ENCODE data around the gene CCBE1.
"Not testable (repeated sequence)": the region's sequence is repeated elsewhere in the genome, so short reads cannot be mapped to it uniquely, and the experiment has no call there.

The CCBE1 gene

DNA sequence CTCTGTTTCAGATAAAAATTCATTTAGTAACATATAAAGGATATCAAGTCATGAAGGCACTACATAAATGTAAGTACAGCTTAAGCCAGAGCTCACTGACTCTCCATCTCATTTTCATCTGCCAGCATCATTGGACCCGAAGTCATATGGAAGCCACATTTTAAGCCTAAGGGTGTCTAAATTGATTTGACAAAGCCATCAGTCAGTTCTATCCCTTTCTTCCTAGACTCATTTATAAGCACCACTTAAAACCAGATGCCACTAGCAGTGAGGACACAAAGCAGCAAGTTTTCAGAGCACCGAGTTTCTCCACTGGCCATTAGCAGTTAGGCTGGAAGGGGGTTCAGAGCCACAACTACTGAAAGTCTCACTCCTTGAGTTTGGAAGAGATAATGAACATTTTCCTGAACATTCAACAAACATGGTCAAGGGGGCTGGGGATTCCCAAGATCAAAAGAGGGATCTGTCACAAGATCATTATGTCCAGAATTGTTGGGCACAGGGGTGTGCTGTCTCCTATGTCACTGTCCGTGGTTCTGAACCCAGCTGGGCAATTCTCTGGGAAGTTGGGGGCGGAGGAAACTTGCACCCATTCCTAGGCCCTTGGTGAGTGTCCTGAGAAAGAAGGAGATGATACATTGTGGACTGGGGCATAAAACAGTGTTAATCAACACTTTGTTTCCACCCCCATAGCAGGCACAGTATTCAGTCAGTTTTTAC is 179.6 kb downstream of the CCBE1 start:
- Histone ChIP-seq H3K9ac (ENCODE audit: low read length) (no peak overlapping the region), H3K27me3 (ENCODE audit: control insufficient read depth, insufficient read depth, low read length) (no peaks in the 10 kb centered on the region), H3K36me3 (ENCODE audit: control insufficient read depth, low read depth, low read length) (no peaks in the 10 kb centered on the region), H3K9me3 (ENCODE audit: control insufficient read depth, low read depth, low read length) (no peaks in the 10 kb centered on the region), H3K4me3 (ENCODE audit: low read length) (no peak overlapping the region), H3K27ac (ENCODE audit: low read length) (no peak overlapping the region), H3K4me1 (ENCODE audit: control insufficient read depth, low read depth, low read length) (peaks cover 6% of the 10 kb centered on the region)

DNA sequence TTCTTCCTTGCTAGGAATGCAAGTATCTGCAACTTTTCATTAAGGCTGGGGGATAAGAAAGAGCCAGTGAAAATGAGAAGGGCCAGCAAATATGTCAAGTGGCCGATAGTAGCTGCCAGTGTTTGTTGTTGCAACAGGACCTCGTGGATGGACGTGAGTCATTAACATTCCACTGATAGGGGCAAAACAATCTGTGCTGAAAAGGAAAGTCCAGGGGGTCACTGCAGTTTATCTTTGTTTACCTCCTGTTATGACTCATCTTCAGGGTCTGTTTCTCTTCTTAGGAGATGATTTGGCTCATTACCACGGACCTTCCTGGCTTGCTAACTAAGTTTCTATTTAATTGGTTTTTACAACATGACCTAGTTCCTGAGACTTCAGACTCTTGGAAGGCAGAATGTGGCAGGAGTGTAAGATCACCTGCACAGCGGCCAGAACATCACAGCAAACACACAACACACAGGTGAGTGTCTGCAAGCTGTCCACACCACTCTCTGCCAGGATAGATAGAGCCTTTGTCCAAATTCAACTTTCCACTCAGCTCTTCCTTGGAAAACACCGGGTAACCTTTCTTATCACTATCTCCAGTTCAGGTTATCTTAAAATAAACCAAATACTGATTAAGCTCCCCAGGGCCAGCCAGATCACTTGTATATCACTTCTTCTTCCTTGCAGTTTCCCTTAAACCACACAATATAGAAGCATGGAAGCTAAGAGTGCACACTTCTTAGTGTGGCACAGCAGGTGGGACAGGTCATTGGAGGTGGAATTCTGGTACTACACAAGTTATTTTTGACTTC is 180.7 kb downstream of the CCBE1 start:
- no peak overlapping the region for H3K4me3 ChIP-seq (ENCODE audit: low read length)
- H3K27ac ChIP-seq (ENCODE audit: low read length): peak overlapping the region; percentile 15
- no peak overlapping the region for H3K9ac ChIP-seq (ENCODE audit: low read length)
- peaks cover 6% of the 10 kb centered on the region for H3K4me1 ChIP-seq (ENCODE audit: control insufficient read depth, low read depth, low read length)
- no peaks in the 10 kb centered on the region for H3K27me3 ChIP-seq (ENCODE audit: control insufficient read depth, insufficient read depth, low read length)
- no peaks in the 10 kb centered on the region for H3K9me3 ChIP-seq (ENCODE audit: control insufficient read depth, low read depth, low read length)
- no peaks in the 10 kb centered on the region for H3K36me3 ChIP-seq (ENCODE audit: control insufficient read depth, low read depth, low read length)

DNA sequence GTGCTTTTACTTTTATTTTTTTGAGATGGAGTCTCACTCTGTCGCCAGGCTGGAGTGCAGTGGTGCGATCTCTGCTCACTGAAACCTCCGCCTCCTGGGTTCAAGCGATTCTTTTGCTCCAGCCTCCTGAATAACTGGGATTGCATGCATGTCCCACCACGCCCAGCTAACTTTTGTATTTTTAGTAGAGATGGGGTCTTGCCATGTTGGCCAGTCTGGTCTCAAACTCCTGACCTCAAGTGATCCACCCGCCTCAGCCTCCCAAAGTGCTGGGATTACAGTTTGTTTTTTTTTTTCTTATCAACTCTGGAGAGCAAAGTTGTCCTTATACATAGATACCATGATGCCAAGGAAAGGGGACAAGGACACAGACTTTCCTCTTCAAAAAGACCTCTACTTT is 181.3 kb downstream of the CCBE1 start:
- H3K4me1 ChIP-seq (ENCODE audit: control insufficient read depth, low read depth, low read length); H3K27me3 ChIP-seq (ENCODE audit: control insufficient read depth, insufficient read depth, low read length); H3K9me3 ChIP-seq (ENCODE audit: control insufficient read depth, low read depth, low read length); H3K4me3 ChIP-seq (ENCODE audit: low read length); H3K27ac ChIP-seq (ENCODE audit: low read length); H3K9ac ChIP-seq (ENCODE audit: low read length); H3K36me3 ChIP-seq (ENCODE audit: control insufficient read depth, low read depth, low read length): not testable (repeated sequence)

DNA sequence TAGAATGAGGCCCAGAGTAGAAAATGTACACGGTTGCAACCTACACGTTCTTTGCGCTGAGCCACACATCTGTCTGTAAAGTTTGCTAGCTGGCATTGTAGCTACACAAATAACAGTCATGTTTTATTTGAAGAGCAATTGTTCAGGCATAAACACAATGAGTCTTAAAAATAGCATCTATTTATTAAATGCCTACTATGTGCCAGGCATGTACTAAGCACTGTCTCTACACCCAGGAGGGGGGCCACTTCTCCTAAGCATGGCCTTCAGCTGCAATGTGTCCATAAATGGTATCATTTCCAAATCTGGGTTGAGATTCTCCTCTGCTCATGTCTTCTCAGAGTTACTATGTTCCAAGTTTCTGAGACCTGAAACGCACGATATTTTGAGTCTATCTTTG is 182.1 kb downstream of the CCBE1 start:
- Histone ChIP-seq H3K36me3 (ENCODE audit: control insufficient read depth, low read depth, low read length) (no peaks in the 10 kb centered on the region), H3K4me3 (ENCODE audit: low read length) (no peak overlapping the region), H3K27ac (ENCODE audit: low read length) (no peak overlapping the region), H3K9me3 (ENCODE audit: control insufficient read depth, low read depth, low read length) (no peaks in the 10 kb centered on the region), H3K27me3 (ENCODE audit: control insufficient read depth, insufficient read depth, low read length) (no peaks in the 10 kb centered on the region), H3K9ac (ENCODE audit: low read length) (no peak overlapping the region), H3K4me1 (ENCODE audit: control insufficient read depth, low read depth, low read length) (peaks cover 6% of the 10 kb centered on the region)

DNA sequence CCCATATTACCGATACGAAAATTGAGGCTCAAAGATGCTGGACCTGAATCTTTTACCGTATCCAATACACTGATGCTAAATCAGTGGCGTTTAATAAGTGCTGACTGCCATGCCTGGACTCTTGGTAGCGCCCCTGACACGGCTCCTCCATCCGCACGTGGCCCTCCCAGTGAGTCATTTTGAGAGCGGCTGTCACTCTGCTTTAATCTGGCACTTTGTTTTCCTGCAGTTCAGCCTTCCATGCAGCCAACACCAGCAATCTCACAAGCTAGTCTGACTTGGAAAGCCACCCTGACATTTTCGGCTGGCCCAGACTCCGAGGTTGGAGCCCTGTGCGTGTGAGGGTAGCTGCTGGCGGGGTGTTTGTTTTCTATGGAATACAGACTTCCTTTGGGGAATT is 183.0 kb downstream of the CCBE1 start:
- no peaks in the 10 kb centered on the region for H3K36me3 ChIP-seq (ENCODE audit: control insufficient read depth, low read depth, low read length)
- peaks cover 6% of the 10 kb centered on the region for H3K4me1 ChIP-seq (ENCODE audit: control insufficient read depth, low read depth, low read length)
- H3K9ac ChIP-seq (ENCODE audit: low read length): no peak overlapping the region
- no peaks in the 10 kb centered on the region for H3K27me3 ChIP-seq (ENCODE audit: control insufficient read depth, insufficient read depth, low read length)
- H3K9me3 ChIP-seq (ENCODE audit: control insufficient read depth, low read depth, low read length): no peaks in the 10 kb centered on the region
- H3K4me3 ChIP-seq (ENCODE audit: low read length): no peak overlapping the region
- H3K27ac ChIP-seq (ENCODE audit: low read length): no peak overlapping the region

DNA sequence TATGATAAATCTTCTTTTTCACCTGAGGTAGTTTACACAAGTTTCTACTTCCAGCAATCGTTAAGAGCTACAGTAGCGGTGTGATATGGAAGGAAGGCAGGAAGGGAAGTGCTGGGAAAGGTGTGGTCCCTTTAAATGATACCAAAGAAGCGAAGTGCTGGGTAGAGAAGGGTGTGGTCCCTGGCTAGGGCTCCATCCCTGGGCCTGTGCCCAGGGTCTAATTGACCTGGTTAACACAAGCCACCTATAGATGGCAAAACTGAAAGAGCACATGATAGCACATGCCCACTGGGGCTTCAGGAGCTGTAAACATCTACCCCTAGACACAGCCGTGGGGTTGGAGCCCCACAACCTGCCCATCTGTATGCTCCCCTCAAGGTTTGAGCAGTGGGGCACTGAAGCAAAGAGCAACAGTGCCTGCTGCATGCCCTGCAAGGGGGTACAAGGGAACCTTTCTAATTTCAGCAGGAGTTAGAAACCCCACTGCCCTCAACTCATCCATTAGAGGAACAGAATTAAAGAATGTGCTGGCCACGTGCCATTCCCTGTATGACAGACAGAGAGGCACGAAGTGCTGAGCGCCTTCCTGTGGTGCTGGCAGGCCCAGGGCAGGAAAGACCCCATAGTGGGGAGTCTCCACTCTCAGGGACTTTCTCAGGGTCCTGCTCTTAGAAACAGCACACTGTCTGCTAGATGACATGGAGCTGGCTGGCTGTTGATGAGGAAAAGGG is 185.0 kb downstream of the CCBE1 start:
- H3K4me1 ChIP-seq (ENCODE audit: control insufficient read depth, low read depth, low read length): peaks cover 6% of the 10 kb centered on the region
- no peak overlapping the region for H3K27ac ChIP-seq (ENCODE audit: low read length)
- H3K9me3 ChIP-seq (ENCODE audit: control insufficient read depth, low read depth, low read length): no peaks in the 10 kb centered on the region
- no peak overlapping the region for H3K9ac ChIP-seq (ENCODE audit: low read length)
- H3K27me3 ChIP-seq (ENCODE audit: control insufficient read depth, insufficient read depth, low read length): no peaks in the 10 kb centered on the region
- H3K4me3 ChIP-seq (ENCODE audit: low read length): no peak overlapping the region
- no peaks in the 10 kb centered on the region for H3K36me3 ChIP-seq (ENCODE audit: control insufficient read depth, low read depth, low read length)

DNA sequence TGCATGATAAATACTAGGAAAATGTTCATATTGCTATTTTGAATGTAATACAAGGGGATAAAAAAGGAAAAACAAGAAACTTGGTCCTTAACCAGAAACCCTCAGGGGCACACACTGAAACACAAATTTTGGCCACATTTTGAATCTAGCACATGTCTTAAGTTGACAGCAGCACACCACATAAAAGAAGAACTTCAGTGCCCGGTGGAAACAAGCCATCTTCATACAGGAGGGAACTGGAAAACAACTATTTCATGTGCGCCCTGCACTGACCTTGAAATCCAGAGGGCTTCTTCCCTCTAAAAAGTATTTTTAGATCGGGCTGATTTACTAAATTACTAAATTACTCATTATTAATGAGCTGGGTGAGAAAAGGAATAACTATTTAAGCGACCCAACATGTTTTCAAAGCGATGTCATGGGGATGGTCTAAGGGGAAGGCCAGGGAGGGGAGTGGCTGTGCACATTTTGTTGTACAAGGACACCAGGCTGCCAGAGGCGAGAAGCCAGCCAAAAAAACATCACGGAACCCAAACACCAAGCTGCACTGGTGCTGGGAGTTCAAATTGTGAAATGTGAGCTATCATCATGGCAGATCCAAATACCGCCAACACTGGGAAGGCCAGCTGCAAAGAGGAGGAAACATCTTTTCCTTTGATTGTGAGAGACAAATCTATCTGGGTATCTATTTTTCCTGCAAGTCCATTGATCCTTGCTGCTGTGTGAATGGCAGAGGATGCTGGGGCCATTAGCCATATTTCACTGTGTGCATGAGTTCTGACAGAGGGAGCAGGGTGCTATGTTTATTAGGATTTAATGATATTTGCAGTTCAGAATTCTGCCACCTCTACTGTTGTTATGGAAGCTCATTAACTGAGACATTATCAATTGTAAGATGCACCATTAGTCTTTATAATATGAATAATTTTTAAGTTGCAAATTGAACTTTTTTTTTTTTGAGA is 187.5 kb downstream of the CCBE1 start:
- Histone ChIP-seq H3K36me3 (ENCODE audit: control insufficient read depth, low read depth, low read length) (no peaks in the 10 kb centered on the region), H3K27me3 (ENCODE audit: control insufficient read depth, insufficient read depth, low read length) (no peaks in the 10 kb centered on the region), H3K4me1 (ENCODE audit: control insufficient read depth, low read depth, low read length) (no peaks in the 10 kb centered on the region), H3K27ac (ENCODE audit: low read length) (no peak overlapping the region), H3K9ac (ENCODE audit: low read length) (no peak overlapping the region), H3K4me3 (ENCODE audit: low read length) (no peak overlapping the region), H3K9me3 (ENCODE audit: control insufficient read depth, low read depth, low read length) (no peaks in the 10 kb centered on the region)

DNA sequence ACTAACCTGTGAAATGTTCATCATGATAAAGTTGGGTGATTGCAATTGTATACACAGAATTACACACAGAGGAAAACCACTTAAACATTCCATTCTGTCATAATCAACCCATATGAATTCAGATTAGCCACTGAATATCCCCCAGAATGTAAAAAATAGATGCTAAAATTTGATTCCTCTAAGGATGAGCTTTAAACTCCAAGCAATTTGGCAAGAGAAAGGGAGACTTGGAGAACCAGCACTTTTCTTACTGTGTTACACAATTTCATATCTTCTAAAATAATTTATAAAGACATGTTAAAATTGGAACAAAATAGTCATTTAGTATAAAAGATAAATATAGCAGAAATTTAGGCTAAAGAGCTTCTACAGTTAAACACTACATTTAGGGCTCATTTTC is 191.9 kb downstream of the CCBE1 start:
- Histone ChIP-seq H3K4me3 (ENCODE audit: low read length) (no peak overlapping the region), H3K4me1 (ENCODE audit: control insufficient read depth, low read depth, low read length) (no peaks in the 10 kb centered on the region), H3K27ac (ENCODE audit: low read length) (no peak overlapping the region), H3K9me3 (ENCODE audit: control insufficient read depth, low read depth, low read length) (no peaks in the 10 kb centered on the region), H3K27me3 (ENCODE audit: control insufficient read depth, insufficient read depth, low read length) (no peaks in the 10 kb centered on the region), H3K36me3 (ENCODE audit: control insufficient read depth, low read depth, low read length) (no peaks in the 10 kb centered on the region), H3K9ac (ENCODE audit: low read length) (no peak overlapping the region)

DNA sequence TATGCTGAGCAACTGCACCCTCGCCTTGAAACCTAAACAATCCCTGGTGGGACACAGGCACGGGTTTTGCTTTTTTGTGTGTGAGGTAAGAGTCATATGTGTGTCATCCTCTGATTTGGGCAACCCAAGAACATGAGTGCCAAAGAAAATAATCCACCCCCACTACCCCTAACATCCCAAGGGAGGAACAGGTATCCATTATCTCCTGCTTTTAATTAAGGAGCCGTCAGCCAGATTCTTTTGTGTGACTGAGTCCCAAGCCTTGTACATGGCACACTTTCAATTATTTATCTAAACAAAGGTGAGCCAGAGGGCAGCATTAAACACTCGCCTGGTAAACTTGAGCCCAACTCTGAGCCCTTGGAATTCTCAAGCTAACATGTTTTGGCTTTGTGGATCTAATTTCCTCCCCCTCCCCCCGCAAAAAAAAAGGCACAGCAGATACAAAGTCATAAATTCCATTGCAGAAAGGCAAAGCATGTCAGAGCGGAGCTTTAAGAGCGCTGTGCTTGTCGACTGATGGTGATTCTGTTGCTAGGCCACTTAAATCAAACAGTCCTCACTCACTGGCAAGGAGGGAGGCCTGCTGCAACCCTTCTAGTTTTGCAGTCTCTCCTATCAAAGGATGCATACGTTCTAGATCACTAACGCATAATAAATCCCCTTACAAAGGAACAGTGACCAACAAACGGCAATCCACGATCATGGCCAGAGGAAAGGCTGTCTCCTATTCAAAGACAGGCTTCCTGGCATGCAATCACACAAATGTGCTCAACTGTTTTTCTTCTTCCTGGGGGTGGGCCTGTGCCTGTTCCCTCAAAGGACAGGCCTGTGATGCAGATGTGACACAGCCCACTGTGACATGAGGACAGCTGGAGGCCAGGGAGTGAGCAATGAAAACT is 194.7 kb downstream of the CCBE1 start:
- H3K9me3 ChIP-seq (ENCODE audit: control insufficient read depth, low read depth, low read length): no peaks in the 10 kb centered on the region
- H3K27me3 ChIP-seq (ENCODE audit: control insufficient read depth, insufficient read depth, low read length): no peaks in the 10 kb centered on the region
- no peaks in the 10 kb centered on the region for H3K36me3 ChIP-seq (ENCODE audit: control insufficient read depth, low read depth, low read length)
- H3K4me1 ChIP-seq (ENCODE audit: control insufficient read depth, low read depth, low read length): no peaks in the 10 kb centered on the region
- no peak overlapping the region for H3K9ac ChIP-seq (ENCODE audit: low read length)
- H3K4me3 ChIP-seq (ENCODE audit: low read length): no peak overlapping the region
- no peak overlapping the region for H3K27ac ChIP-seq (ENCODE audit: low read length)

DNA sequence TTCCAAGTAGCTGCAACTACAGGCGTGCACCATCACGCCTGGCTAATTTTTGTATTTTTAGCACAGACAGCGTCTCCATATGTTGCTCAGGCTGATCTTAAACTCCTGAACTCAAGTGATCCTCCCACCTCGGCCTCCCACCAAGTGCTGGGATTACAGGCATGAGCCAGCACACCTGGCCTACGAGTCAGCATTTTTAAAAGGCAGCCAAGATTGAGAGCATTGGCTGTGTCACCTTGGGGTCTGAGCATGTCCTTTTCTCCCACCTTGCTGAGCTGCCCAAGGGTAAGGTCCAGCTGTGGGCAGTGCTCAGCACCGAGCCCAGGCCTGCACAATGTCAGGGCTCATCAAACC is 195.3 kb downstream of the CCBE1 start:
- Histone ChIP-seq H3K4me1 (ENCODE audit: control insufficient read depth, low read depth, low read length) (no peaks in the 10 kb centered on the region), H3K27me3 (ENCODE audit: control insufficient read depth, insufficient read depth, low read length) (no peaks in the 10 kb centered on the region), H3K4me3 (ENCODE audit: low read length) (no peak overlapping the region), H3K36me3 (ENCODE audit: control insufficient read depth, low read depth, low read length) (no peaks in the 10 kb centered on the region), H3K9me3 (ENCODE audit: control insufficient read depth, low read depth, low read length) (no peaks in the 10 kb centered on the region), H3K27ac (ENCODE audit: low read length) (no peak overlapping the region), H3K9ac (ENCODE audit: low read length) (no peak overlapping the region)

All from iPS-18a (cell line).